AG10803 (cell line): ENCODE data around the gene GCDH.

Source experiments
- DNase-seq: peaks from one replicate; pipeline ENCODE4 v3.0.0; 2010; ENCODE audit warnings: low read depth
- H3K4me3 ChIP-seq: 2 replicates; pipeline ENCODE4 v1.5.1; 2011; ENCODE audit warnings: mild to moderate bottlenecking, low read length, control low read depth
- TF ChIP-seq, protein P1 (sequence below): conservative IDR thresholded peaks from 2 replicates; pipeline ENCODE4 v1.5.1; 2011; ENCODE audit warnings: mild to moderate bottlenecking, low read length, control low read depth, inconsistent platforms

The GCDH gene

DNA sequence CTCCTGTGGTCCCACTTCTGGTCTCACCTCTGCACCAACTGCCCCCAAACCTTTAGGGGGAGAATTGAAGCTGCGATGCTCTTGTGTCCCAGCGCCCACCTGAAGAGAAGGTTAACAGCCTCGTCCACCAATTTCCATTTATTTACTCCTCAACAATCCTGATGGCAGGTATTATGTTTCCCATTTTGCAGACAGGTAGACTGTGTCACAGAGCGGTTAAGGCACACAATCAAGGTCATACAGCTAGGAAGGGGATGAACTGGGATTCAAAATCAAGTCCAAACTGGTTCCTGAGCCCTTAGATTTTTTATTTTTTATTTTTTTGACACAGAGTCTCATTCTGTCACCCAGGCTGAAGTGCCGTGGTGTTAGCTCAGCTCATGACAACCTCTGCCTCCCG, 15.9 kb upstream of the GCDH start:
- TF ChIP-seq, protein P1, sequence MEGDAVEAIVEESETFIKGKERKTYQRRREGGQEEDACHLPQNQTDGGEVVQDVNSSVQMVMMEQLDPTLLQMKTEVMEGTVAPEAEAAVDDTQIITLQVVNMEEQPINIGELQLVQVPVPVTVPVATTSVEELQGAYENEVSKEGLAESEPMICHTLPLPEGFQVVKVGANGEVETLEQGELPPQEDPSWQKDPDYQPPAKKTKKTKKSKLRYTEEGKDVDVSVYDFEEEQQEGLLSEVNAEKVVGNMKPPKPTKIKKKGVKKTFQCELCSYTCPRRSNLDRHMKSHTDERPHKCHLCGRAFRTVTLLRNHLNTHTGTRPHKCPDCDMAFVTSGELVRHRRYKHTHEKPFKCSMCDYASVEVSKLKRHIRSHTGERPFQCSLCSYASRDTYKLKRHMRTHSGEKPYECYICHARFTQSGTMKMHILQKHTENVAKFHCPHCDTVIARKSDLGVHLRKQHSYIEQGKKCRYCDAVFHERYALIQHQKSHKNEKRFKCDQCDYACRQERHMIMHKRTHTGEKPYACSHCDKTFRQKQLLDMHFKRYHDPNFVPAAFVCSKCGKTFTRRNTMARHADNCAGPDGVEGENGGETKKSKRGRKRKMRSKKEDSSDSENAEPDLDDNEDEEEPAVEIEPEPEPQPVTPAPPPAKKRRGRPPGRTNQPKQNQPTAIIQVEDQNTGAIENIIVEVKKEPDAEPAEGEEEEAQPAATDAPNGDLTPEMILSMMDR, result no peak
- no peak overlapping the region for H3K4me3 ChIP-seq
- no peak for DNase-seq

DNA sequence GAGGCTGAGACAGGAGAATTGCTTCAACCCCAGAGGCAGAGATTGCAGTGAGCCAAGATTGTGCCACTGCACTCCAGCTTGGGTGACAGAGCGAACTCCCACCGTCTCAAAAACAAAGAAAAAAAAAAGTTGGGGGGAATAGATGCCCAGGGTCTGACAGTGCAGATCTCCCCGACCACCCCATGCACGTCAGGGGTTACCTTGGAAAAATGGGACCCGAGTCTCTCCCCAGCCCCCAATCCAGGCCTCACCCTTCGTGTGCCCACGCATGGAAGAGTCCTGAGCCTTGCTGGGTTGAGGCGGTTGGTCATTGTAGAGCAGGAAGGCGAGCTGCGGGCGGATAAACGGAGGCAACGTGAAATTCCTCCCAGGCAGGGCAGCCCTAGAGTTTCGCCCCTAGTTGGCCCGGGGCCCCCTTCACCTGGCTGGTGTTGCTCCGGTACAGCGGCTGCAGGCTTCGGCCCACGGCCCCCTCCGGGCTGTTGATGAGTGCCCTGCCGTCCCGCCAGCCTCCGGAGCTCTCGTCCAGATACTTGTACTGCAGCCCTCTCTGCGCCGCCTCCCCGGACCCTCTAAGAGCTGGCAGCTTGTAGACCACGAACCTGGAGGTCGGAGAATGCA, 10.3 kb upstream of the GCDH start:
- TF ChIP-seq, protein P1, result no peak
- H3K4me3 ChIP-seq, result peak overlapping the region; percentile 85
- DNase-seq, result no peak

DNA sequence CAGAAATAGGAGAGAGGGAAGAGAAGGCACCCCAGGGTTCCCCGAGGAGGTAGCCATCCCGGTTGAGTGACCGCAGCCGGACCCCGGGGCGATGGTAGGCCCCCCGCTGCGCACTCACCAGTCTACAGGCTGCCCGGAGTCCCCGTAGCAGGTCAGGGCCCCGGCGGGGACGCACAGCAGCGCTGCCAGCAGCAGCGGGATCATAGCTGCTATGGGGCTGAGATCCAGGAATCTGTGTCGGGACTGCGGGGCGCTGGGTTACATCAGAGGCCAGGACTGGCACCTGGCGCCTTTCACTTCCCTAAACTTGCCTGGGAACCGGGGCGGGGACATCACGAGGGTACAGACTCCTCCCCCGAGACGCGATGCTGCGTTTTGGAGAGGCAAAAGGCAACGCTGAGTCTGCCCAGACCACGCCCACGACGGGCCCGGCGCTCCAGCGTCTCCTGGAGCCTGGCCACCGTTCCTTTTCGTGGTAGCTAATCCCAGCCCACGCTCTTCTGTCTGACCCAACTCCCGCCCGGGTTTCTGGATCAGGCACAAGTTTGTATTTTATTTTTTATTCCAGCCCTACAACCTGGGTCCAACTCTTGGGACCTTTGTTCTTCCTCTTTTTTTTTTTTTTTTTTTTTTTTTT, 9.7 kb upstream of the GCDH start, which contains the start of gene DNASE2:
TSS of gene DNASE2 (minus strand) at position 278 of the 637 bp plus-strand sequence. CDS start at position 204, 74 bp downstream.
- TF ChIP-seq, protein P1, result no peak
- peak; percentile 90 for DNase-seq
- H3K4me3 ChIP-seq, result peak within 1 kb of the TSS; percentile 85

DNA sequence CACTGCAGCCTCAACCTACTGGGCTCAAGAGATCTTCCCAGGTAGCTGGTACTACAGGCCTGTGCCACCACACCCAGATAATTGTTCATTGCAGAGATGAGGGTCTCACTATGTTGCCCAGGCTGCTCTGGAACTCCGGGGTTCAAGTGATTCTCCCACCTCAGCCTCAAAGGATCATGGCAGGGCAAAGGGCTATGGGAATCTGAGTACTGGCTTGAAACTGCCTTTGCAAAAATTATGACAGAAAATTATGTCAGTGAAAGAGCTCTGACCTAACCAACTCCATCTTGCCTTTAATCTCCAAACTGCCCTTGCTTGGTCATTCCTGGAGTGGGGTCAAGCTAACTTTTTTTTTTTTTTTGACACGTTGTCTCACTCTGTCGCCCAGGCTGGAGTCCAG, 8.4 kb upstream of the GCDH start:
- DNase-seq, result no peak
- no peak overlapping the region for H3K4me3 ChIP-seq
- TF ChIP-seq, protein P1, result no peak

DNA sequence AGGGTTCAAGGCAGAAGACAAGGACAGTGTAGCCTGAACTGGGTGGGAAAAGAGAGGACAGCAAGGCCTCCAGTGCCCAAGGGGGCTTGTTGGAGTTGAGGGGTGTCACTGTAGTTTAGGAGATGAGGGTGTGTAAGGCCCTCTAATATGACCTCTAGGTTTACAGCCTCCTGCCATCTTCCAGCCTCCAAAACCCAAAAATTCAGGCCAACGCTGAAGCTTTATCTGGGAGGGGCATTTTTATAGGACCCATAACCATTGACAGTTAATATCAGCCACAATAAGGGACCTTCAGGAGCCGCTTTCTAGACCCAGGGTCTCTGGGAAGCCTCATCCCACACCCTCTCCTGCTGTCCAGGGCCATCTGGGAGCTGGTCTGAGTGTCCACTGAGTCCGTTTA, 6.8 kb upstream of the GCDH start:
- TF ChIP-seq, protein P1, result no peak
- H3K4me3 ChIP-seq, result no peak overlapping the region
- DNase-seq, result no peak

DNA sequence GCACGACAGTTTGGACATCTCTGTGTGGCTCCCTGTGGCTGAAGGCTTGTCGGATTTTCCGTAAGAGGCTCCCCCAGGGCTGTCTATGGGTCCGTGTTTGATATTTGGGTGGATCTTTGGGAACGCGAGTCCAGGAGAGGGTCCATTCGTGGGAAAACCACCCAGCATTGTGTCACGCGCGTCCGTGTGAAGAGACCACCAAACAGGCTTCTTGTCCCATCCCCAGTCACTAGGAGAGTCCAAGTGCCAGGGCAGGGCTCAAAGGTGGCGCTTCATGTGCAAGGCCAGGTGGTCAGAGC, 6.4 kb upstream of the GCDH start:
- no peak for DNase-seq
- TF ChIP-seq, protein P1, result no peak
- H3K4me3 ChIP-seq, result no peak overlapping the region
